ENCODE data around the gene CEMIP2. TPM values are rescaled to one million over a fixed set of nuclear protein-coding genes. Genes with fewer than 3 reads are reported as not detected.

CEMIP2 gene
- total RNA-seq, 1 experiment from 2014 or later, result 14.8 TPM

GRCh38 chr9:71637375-71637774 lies 130.9 kb downstream of the CEMIP2 start:
- DNase-seq (ENCODE audit: low read depth, low spot score) (no peak), ATAC-seq (no peak)
- intact Hi-C loops (cut with micrococcal nuclease; ENCODE audit: unreplicated experiment), result no loop called here
- Histone ChIP-seq H3K4me3 (ENCODE audit: low read depth in 2 of 2, low read length in 2 of 2) (no peak overlapping the region), H3K4me1 (ENCODE audit: control insufficient read depth, insufficient read depth, low read length) (no peaks in the 10 kb centered on the region), H3K27me3 (ENCODE audit: control insufficient read depth, insufficient read depth, low read length) (no peaks in the 10 kb centered on the region), H3K27ac (ENCODE audit: low read length) (no peak overlapping the region), H3K9me3 (ENCODE audit: control insufficient read depth, insufficient read depth, low read depth, low read length) (no peaks in the 10 kb centered on the region), H3K36me3 (ENCODE audit: control insufficient read depth, insufficient read depth, low read length) (no peaks in the 10 kb centered on the region)
- in situ Hi-C loops (cut with HindIII; ENCODE audit: low pct_unique_long_range_greater_than_20kb, low sequenced_read_pairs), result no loop called here
- no TSS peak for BruUV-seq (replicated peaks)
- POLR2A ChIA-PET, result no interaction called here
- TF ChIP-seq TCF7L2 (IDR thresholded peaks at IDR 0.05; ENCODE audit: low read depth, low read length), result no peak
- TF ChIP-seq SIN3A (IDR thresholded peaks at IDR 0.05; ENCODE audit: borderline replicate concordance, insufficient read depth, low read depth, low read length), result no peak
- TF ChIP-seq POLR2AphosphoS5 (IDR thresholded peaks at IDR 0.05; ENCODE audit: low read depth, low read length), result no peak
- TF ChIP-seq CTCF (IDR thresholded peaks at IDR 0.05), result no peak
- TF ChIP-seq, protein P1, sequence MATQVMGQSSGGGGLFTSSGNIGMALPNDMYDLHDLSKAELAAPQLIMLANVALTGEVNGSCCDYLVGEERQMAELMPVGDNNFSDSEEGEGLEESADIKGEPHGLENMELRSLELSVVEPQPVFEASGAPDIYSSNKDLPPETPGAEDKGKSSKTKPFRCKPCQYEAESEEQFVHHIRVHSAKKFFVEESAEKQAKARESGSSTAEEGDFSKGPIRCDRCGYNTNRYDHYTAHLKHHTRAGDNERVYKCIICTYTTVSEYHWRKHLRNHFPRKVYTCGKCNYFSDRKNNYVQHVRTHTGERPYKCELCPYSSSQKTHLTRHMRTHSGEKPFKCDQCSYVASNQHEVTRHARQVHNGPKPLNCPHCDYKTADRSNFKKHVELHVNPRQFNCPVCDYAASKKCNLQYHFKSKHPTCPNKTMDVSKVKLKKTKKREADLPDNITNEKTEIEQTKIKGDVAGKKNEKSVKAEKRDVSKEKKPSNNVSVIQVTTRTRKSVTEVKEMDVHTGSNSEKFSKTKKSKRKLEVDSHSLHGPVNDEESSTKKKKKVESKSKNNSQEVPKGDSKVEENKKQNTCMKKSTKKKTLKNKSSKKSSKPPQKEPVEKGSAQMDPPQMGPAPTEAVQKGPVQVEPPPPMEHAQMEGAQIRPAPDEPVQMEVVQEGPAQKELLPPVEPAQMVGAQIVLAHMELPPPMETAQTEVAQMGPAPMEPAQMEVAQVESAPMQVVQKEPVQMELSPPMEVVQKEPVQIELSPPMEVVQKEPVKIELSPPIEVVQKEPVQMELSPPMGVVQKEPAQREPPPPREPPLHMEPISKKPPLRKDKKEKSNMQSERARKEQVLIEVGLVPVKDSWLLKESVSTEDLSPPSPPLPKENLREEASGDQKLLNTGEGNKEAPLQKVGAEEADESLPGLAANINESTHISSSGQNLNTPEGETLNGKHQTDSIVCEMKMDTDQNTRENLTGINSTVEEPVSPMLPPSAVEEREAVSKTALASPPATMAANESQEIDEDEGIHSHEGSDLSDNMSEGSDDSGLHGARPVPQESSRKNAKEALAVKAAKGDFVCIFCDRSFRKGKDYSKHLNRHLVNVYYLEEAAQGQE (IDR thresholded peaks at IDR 0.05; ENCODE audit: insufficient read depth in 1 of 2, low read depth in 2 of 2, low read length in 1 of 2), result no peak
- CTCF ChIA-PET, result no interaction called here

DNA sequence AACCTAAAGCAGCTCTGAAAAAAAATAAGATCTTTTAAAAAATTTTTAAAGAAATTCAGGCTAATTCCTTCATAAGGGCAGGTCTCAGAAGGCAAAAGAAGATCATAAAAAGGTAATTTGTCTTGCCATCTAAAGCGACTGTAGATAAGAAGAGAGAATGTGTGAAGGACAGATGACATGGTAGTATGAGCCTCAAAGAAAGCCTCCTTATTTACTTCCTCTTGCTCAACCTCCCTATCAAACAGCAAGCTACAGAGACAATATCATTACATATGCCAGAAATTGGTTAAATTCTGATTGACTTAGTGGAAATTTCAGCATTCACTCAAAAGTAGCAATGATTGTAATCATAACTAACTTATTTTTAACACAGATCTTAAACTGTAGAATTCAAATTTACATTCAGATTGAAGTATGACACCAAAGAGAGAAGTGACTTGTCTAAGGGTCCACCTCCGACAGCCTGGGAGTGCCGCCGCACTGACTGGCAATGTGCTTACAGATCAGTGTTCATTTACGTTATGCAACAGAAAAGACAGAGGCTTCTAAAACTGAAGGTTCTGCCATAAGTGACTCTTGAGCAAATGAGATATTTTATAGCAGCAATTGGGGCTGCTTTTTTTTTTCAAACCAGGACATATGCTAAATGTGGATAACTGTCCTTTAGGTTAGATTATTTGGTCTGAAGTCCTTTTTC lies 132.0 kb downstream of the CEMIP2 start:
- H3K9me3 ChIP-seq (ENCODE audit: control insufficient read depth, insufficient read depth, low read depth, low read length), result no peaks in the 10 kb centered on the region
- no TSS peak for BruUV-seq (replicated peaks)
- H3K36me3 ChIP-seq (ENCODE audit: control insufficient read depth, insufficient read depth, low read length), result no peaks in the 10 kb centered on the region
- no peaks in the 10 kb centered on the region for H3K27me3 ChIP-seq (ENCODE audit: control insufficient read depth, insufficient read depth, low read length)
- no peak overlapping the region for H3K4me3 ChIP-seq (ENCODE audit: low read depth in 2 of 2, low read length in 2 of 2)
- TF ChIP-seq, protein P1 (IDR thresholded peaks at IDR 0.05; ENCODE audit: insufficient read depth in 1 of 2, low read depth in 2 of 2, low read length in 1 of 2), result no peak
- TF ChIP-seq CTCF (IDR thresholded peaks at IDR 0.05) (no peak), SIN3A (IDR thresholded peaks at IDR 0.05; ENCODE audit: borderline replicate concordance, insufficient read depth, low read depth, low read length) (no peak), POLR2AphosphoS5 (IDR thresholded peaks at IDR 0.05; ENCODE audit: low read depth, low read length) (no peak), TCF7L2 (IDR thresholded peaks at IDR 0.05; ENCODE audit: low read depth, low read length) (no peak)
- ChIA-PET CTCF (no interaction called here), POLR2A (no interaction called here)
- no peak overlapping the region for H3K27ac ChIP-seq (ENCODE audit: low read length)
- intact Hi-C loops (cut with micrococcal nuclease; ENCODE audit: unreplicated experiment) (no loop called here), in situ Hi-C loops (cut with HindIII; ENCODE audit: low pct_unique_long_range_greater_than_20kb, low sequenced_read_pairs) (no loop called here)
- DNase-seq (ENCODE audit: low read depth, low spot score), result no peak
- no peak for ATAC-seq
- no peaks in the 10 kb centered on the region for H3K4me1 ChIP-seq (ENCODE audit: control insufficient read depth, insufficient read depth, low read length)

All from Panc1 (cell line).